Activated CD4-positive, alpha-beta T cell treated with anti-CD3 and anti-CD28 coated beads for 36 hours (primary cell): ENCODE results near the gene SNX18. TPM values are rescaled to one million over a fixed set of nuclear protein-coding genes. Genes with fewer than 3 reads are reported as not detected.
"Not testable (repeated sequence)": the region's sequence is repeated elsewhere in the genome, so short reads cannot be mapped to it uniquely, and the experiment has no call there.

Experiments
- ATAC-seq: fragments of 200-7000 bp; cut with Tn5 transposase; one replicate; pipeline ENCODE4 v1.10.0; 2021; ENCODE audit warnings: mild to moderate bottlenecking, moderate library complexity
- CTCF ChIA-PET: fragments of 350-600 bp; sonication (Branson Sonifier 250); formaldehyde crosslinking; loops from one replicate; lab custom pipeline; 2021; ENCODE audit warnings: antibody characterized with exemption; lab: Charles Lee
- POLR2A ChIA-PET: fragments of 350-600 bp; sonication (Branson Sonifier 250); formaldehyde crosslinking; loops from one replicate; lab custom pipeline; 2021; ENCODE audit warnings: antibody characterized with exemption, inconsistent platforms; lab: Charles Lee
- DNase-seq: peaks from one replicate; pipeline ENCODE4 v3.0.0-alpha.2; 2020
- H3K27ac Mint-ChIP-seq: one replicate; pipeline ENCODE4 v1.8.0; 2021; ENCODE audit warnings: mixed read lengths
- H3K27me3 Mint-ChIP-seq: one replicate; pipeline ENCODE4 v1.8.0; 2021; ENCODE audit warnings: mixed read lengths
- H3K36me3 Mint-ChIP-seq: one replicate; pipeline ENCODE4 v1.8.0; 2021; ENCODE audit warnings: low read depth, mixed read lengths
- H3K4me1 Mint-ChIP-seq: one replicate; pipeline ENCODE4 v1.8.0; 2021; ENCODE audit warnings: mixed read lengths
- H3K4me3 Mint-ChIP-seq: one replicate; pipeline ENCODE4 v1.8.0; 2021; ENCODE audit warnings: mild to moderate bottlenecking, moderate library complexity, mixed read lengths
- H3K9me3 Mint-ChIP-seq: one replicate; pipeline ENCODE4 v1.8.0; 2021; ENCODE audit warnings: low read depth, mixed read lengths
- intact Hi-C, 2 experiments: fragments of 100-400 bp; cut with DNase I in 1 of 2; cut with micrococcal nuclease in 1 of 2; formaldehyde crosslinking; loops; one replicate each; pipeline versions ENCODE4 v1.14.2 to v1.15.1; 2022 to 2024; cut with DNase I, micrococcal nuclease
- total RNA-seq, 2 experiments: library from RNA; stranded (reverse); gene quantifications; one replicate each; pipeline ENCODE4 v1.2.3, GENCODE V29; 2021

SNX18 gene
- 1 to 10 TPM; 4.6 to 4.7 TPM for total RNA-seq

DNA sequence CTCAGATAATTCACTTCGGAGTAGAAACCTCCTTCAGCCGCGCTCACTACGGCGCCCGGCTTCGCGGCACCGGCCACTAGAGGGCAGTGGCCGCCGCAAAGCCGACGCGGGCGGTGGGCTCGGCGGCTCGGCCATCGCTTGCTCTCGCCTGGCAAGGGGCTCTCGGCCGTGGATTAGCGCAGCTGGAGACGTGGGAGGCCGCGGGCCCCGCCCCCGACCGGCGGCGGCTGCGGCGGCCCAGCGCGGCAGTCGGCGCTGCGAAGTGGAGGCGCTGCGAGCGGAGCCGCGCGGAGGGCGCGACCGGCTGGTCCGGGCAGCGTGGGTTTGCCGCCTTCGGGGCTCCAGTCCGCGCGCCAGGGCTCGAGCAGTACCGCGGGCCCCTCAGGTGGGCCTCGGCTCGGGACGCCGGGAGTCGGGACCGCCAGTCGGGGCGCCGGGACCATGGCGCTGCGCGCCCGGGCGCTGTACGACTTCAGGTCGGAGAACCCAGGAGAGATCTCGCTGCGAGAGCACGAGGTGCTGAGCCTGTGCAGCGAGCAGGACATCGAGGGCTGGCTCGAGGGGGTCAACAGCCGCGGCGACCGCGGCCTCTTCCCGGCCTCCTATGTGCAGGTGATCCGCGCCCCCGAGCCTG lies at the start of gene SNX18:
SNX18 (plus strand) TSS at position 248 of the 634 bp plus-strand sequence; CDS start at position 442, 194 bp downstream.
- peak; percentile 95 for DNase-seq
- Mint-ChIP-seq H3K4me3 (peak within 1 kb of the TSS; percentile 71), H3K4me1 (peaks cover 42% of the 10 kb centered on the region), H3K36me3 (no peaks in the 10 kb centered on the region), H3K27me3 (no peaks in the 10 kb centered on the region), H3K27ac (no peak within 1 kb of the TSS), H3K9me3 (no peaks in the 10 kb centered on the region)
- intact Hi-C loops, result loop anchor here (1.0 to 10.0 kb wide), 11 partner anchors 127 to 629 kb away; partner anchors contain the start of gene ARL15 (in 1 of the 2)
- ChIA-PET POLR2A (interaction anchor here (1.9 kb wide), 1 partner anchor 349 kb away, joined by 10 read pairs; no protein-coding TSS in a partner anchor), CTCF (interaction anchor here (0.6 to 4.7 kb wide), 30 partner anchors 10 to 642 kb away, joined by 3 to 57 read pairs (median 4); partner anchors contain the start of gene GPX8)
- peak; percentile 77 for ATAC-seq

DNA sequence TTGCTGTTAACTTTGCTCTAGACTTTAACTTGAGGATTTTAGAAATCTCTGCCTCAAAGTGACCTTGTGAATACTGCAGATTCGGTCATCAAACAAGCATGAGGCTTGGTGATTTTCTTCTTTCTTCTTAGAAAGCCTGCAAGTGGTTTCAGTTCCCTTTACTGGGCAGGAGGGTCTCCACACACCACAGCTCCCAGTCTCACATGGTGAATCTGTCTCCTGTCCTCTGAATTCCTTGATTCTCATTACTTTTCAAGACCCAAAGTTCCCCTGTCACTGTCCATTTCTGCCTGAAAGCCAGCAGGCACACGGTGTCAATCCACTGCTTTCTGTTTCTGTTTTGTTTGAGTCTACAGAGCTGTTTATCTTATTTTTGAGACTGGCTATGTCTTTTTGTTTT lies 47.9 kb upstream of the SNX18 start:
- Mint-ChIP-seq H3K9me3 (no peaks in the 10 kb centered on the region), H3K36me3 (no peaks in the 10 kb centered on the region), H3K4me3 (no peak overlapping the region), H3K27ac (no peak overlapping the region), H3K4me1 (peaks cover 4% of the 10 kb centered on the region), H3K27me3 (peaks cover 4% of the 10 kb centered on the region)
- CTCF ChIA-PET, result interaction anchor here (3.4 kb wide), 1 partner anchor 20 kb away, joined by 22 read pairs; no protein-coding TSS in a partner anchor
- ATAC-seq, result no peak
- no peak for DNase-seq
- POLR2A ChIA-PET, result no interaction called here
- intact Hi-C loops, result no loop called here

GRCh38 chr5:54470128-54470527 lies 47.4 kb upstream of the SNX18 start:
- ATAC-seq, result no peak
- ChIA-PET POLR2A (no interaction called here), CTCF (interaction anchor here (3.4 kb wide), 1 partner anchor 20 kb away, joined by 22 read pairs; no protein-coding TSS in a partner anchor)
- no peak for DNase-seq
- H3K27me3 Mint-ChIP-seq, result peaks cover 4% of the 10 kb centered on the region
- no peak overlapping the region for H3K27ac Mint-ChIP-seq
- no peaks in the 10 kb centered on the region for H3K36me3 Mint-ChIP-seq
- peaks cover 4% of the 10 kb centered on the region for H3K4me1 Mint-ChIP-seq
- no peak overlapping the region for H3K4me3 Mint-ChIP-seq
- no peaks in the 10 kb centered on the region for H3K9me3 Mint-ChIP-seq
- intact Hi-C loops, result no loop called here

- POLR2A ChIA-PET, result no interaction called here
- no peak for ATAC-seq
Observed at GRCh38 chr5:54470677-54471076, 46.9 kb upstream of the SNX18 start.

DNA sequence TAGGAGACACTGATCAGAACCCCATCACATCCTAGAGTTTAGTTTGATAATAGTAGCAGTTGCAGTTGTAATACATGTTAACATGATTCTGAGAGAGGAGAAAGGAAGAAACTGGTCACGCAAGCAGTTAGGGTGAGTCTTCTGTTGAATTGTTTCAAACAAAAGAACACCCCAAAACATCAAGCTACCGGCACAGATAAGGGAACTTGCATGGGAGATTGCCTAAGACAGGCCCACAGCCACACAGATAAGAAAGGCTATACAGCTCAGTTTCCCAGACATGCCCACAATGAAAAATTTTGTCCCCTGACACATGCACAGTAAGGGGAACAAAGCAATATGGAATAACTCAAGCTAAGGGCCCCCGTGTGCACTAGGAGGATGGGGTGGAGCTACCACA lies 46.2 kb upstream of the SNX18 start:
- POLR2A ChIA-PET, result interaction anchor here (0.6 kb wide), 1 partner anchor 161 kb away, joined by 3 read pairs; the partner anchor contains the start of gene ARL15
- Mint-ChIP-seq H3K27me3 (peaks cover 2% of the 10 kb centered on the region), H3K4me1 (peaks cover 4% of the 10 kb centered on the region), H3K4me3 (no peak overlapping the region), H3K9me3 (no peaks in the 10 kb centered on the region), H3K27ac (no peak overlapping the region), H3K36me3 (no peaks in the 10 kb centered on the region)
- ATAC-seq, result no peak
- CTCF ChIA-PET, result interaction anchor here (1.1 to 3.4 kb wide), 2 partner anchors 18 to 23 kb away, joined by 3 to 22 read pairs; no protein-coding TSS in a partner anchor
- intact Hi-C loops, result no loop called here
- DNase-seq, result no peak

More at GRCh38 chr5:54470677-54471076, 46.9 kb upstream of the SNX18 start:
- Mint-ChIP-seq H3K4me1 (peaks cover 4% of the 10 kb centered on the region), H3K36me3 (no peaks in the 10 kb centered on the region), H3K9me3 (no peaks in the 10 kb centered on the region), H3K4me3 (no peak overlapping the region), H3K27me3 (peaks cover 4% of the 10 kb centered on the region), H3K27ac (no peak overlapping the region)
- DNase-seq, result no peak
- intact Hi-C loops, result no loop called here
- CTCF ChIA-PET, result interaction anchor here (0.7 to 3.4 kb wide), 2 partner anchors 19 to 242 kb away, joined by 3 to 22 read pairs; no protein-coding TSS in a partner anchor

DNA sequence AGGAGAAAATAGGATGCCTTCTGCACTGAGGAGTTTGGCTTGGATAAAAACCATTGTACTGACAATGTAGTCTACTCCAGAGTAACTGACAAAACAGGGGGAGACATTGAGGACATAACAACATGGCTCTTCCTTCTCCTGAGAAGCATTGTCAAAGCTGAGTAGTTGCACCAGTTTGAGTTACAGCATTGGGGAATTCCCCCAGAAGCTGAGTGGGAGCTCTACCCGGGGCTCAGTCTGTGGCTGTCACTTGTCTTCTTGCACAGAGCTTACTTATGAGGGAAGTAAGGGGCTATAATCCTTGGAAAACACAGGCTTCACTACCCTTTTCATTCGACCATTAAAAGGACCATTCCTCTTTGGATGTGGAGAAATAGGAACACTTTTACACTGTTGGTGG lies 40.9 kb upstream of the SNX18 start:
- Mint-ChIP-seq H3K4me1 (no peaks in the 10 kb centered on the region), H3K27ac (no peak overlapping the region), H3K9me3 (no peaks in the 10 kb centered on the region), H3K27me3 (peaks cover 8% of the 10 kb centered on the region), H3K36me3 (no peaks in the 10 kb centered on the region), H3K4me3 (no peak overlapping the region)
- CTCF ChIA-PET, result no interaction called here
- intact Hi-C loops, result no loop called here
- no peak for DNase-seq
- POLR2A ChIA-PET, result no interaction called here
- no peak for ATAC-seq

DNA sequence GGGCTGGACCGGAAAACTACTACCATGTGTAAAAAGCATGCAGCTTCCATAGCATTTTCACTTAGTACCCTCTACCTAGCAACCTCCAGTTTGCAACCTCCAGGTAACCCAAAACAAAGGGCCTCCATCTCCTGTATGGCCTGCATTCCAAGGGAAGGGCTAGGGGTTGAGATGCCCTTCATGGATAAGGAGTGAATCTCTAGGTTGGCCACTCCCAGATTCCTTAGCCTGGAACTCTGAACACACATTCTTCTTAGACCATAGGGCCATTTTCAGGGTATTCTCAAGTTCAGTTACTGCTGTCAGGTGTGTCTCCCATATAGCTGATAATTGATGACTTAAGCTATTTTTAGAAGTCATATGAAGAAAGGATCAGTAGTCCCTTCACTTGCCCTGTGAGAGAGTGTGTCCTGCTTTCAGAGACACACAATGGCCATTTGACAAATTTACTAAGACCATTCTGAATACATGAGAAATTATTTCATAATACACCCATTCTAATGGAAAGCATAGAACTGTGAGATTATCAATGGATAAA lies 39.5 kb upstream of the SNX18 start:
- ATAC-seq (no peak), DNase-seq (no peak)
- POLR2A ChIA-PET, result no interaction called here
- CTCF ChIA-PET, result interaction anchor here (0.9 kb wide), 1 partner anchor 10 kb away, joined by 3 read pairs; no protein-coding TSS in a partner anchor
- H3K4me3 Mint-ChIP-seq, result no peak overlapping the region
- no peaks in the 10 kb centered on the region for H3K9me3 Mint-ChIP-seq
- H3K36me3 Mint-ChIP-seq, result no peaks in the 10 kb centered on the region
- peaks cover 8% of the 10 kb centered on the region for H3K27me3 Mint-ChIP-seq
- intact Hi-C loops, result no loop called here
- no peaks in the 10 kb centered on the region for H3K4me1 Mint-ChIP-seq
- no peak overlapping the region for H3K27ac Mint-ChIP-seq

DNA sequence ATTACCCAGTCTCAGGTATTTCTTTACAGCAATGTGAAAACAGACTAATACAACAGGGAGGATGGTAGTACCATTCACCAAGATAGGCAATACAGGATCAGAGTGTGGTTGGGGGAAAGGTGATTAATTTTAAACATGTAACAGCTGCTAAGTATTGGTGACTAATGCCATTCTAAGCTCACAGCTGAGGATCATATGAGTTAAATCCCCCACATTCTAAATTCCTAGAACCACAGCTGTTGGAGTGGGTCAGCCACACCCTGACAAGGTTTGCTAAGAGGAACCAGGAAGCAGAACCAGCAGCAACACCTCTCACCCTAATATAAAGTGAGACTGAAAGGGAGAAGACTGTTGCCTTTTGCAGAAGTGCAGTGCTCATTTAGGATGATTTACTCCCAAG lies 37.3 kb upstream of the SNX18 start:
- Mint-ChIP-seq H3K36me3 (no peaks in the 10 kb centered on the region), H3K4me3 (no peak overlapping the region)

GRCh38 chr5:54484219-54484894 lies 33.2 kb upstream of the SNX18 start:
- Mint-ChIP-seq H3K4me3 (no peak overlapping the region), H3K36me3 (no peaks in the 10 kb centered on the region), H3K4me1 (no peaks in the 10 kb centered on the region), H3K27me3 (peaks cover 8% of the 10 kb centered on the region), H3K27ac (no peak overlapping the region), H3K9me3 (no peaks in the 10 kb centered on the region)
- ChIA-PET CTCF (no interaction called here), POLR2A (no interaction called here)
- DNase-seq, result no peak
- intact Hi-C loops, result no loop called here
- ATAC-seq, result no peak

More for the DNA sequence above, 37.3 kb upstream of the SNX18 start:
- DNase-seq, result no peak
- CTCF ChIA-PET, result interaction anchor here (0.6 to 0.9 kb wide), 2 partner anchors 10 to 249 kb away, joined by 3 read pairs; no protein-coding TSS in a partner anchor
- Mint-ChIP-seq H3K27ac (no peak overlapping the region), H3K27me3 (peaks cover 8% of the 10 kb centered on the region), H3K9me3 (no peaks in the 10 kb centered on the region), H3K4me1 (no peaks in the 10 kb centered on the region)
- no peak for ATAC-seq
- intact Hi-C loops, result no loop called here
- POLR2A ChIA-PET, result no interaction called here

GRCh38 chr5:54485659-54486058 lies 31.9 kb upstream of the SNX18 start:
- POLR2A ChIA-PET, H3K4me1 Mint-ChIP-seq, ATAC-seq, H3K4me3 Mint-ChIP-seq, H3K9me3 Mint-ChIP-seq, H3K36me3 Mint-ChIP-seq, DNase-seq, H3K27me3 Mint-ChIP-seq, CTCF ChIA-PET, H3K27ac Mint-ChIP-seq: not testable (repeated sequence)
- intact Hi-C loops, result loop anchor here in 1 of 2 experiments (5.0 kb wide), 2 partner anchors 173 to 1058 kb away; partner anchors contain the start of gene ARL15

- POLR2A ChIA-PET, ATAC-seq, H3K4me1 Mint-ChIP-seq, H3K27ac Mint-ChIP-seq, H3K9me3 Mint-ChIP-seq, H3K36me3 Mint-ChIP-seq, DNase-seq, H3K4me3 Mint-ChIP-seq, H3K27me3 Mint-ChIP-seq: not testable (repeated sequence)
- intact Hi-C loops, result loop anchor here (1.0 to 5.0 kb wide), 5 partner anchors 47 to 1062 kb away; partner anchors contain the start of gene ARL15 (in 1 of the 2)
- CTCF ChIA-PET, result interaction anchor here (0.8 to 3.1 kb wide), 32 partner anchors 8 to 1227 kb away, joined by 3 to 29 read pairs (median 4); partner anchors contain the start of genes ARL15 and HSPB3
Observed at GRCh38 chr5:54489648-54489979, 27.9 kb upstream of the SNX18 start.
